Measurements from ENCODE around the gene ZC3HAV1.

Gene ZC3HAV1

GRCh38 chr7:139139150-139139549 lies 29.6 kb upstream of the ZC3HAV1 start:
- TF ChIP-seq REST (IDR thresholded peaks at IDR 0.05; ENCODE audit: low read depth) (no peak), FOXM1 (IDR thresholded peaks at IDR 0.05; ENCODE audit: borderline replicate concordance, low read depth) (no peak), RAD21 (IDR thresholded peaks at IDR 0.05; ENCODE audit: low read depth) (no peak)

- TF ChIP-seq FOXM1 (IDR thresholded peaks at IDR 0.05; ENCODE audit: borderline replicate concordance, low read depth) (no peak), REST (IDR thresholded peaks at IDR 0.05; ENCODE audit: low read depth) (no peak), EP300 (IDR thresholded peaks at IDR 0.05; ENCODE audit: borderline replicate concordance) (no peak), USF1 (IDR thresholded peaks at IDR 0.05) (peak; percentile 66), RAD21 (IDR thresholded peaks at IDR 0.05; ENCODE audit: low read depth) (0 out of 2 replicates have a peak, but pooled peaks have one; percentile 17), CEBPB (IDR thresholded peaks at IDR 0.05) (no peak), EGR1 (IDR thresholded peaks at IDR 0.05) (no peak), CREB1 (IDR thresholded peaks at IDR 0.05; ENCODE audit: low read depth) (no peak), YY1 (IDR thresholded peaks at IDR 0.05; ENCODE audit: low read depth) (peak; percentile 65), TCF12 (IDR thresholded peaks at IDR 0.05; ENCODE audit: low read depth) (peak; percentile 72), NFIC (IDR thresholded peaks at IDR 0.05) (0 out of 2 replicates have a peak, but pooled peaks have one; percentile 11), TAF1 (IDR thresholded peaks at IDR 0.05; ENCODE audit: low read depth) (peak; percentile 95), TEAD4 (IDR thresholded peaks at IDR 0.05) (peak; percentile 30; the same call in 1 of the 2 replicates), ZBTB7A (IDR thresholded peaks at IDR 0.05; ENCODE audit: low read depth) (no peak), MAX (IDR thresholded peaks at IDR 0.05) (peak; percentile 96)
These were observed 24.0 kb upstream of the ZC3HAV1 start for GRCh38 chr7:139133335-139134139.

- TF ChIP-seq MAX (IDR thresholded peaks at IDR 0.05) = no peak
- no peak for TF ChIP-seq CEBPB (IDR thresholded peaks at IDR 0.05)
- no peak for TF ChIP-seq RAD21 (IDR thresholded peaks at IDR 0.05; ENCODE audit: low read depth)
- no peak for TF ChIP-seq REST (IDR thresholded peaks at IDR 0.05; ENCODE audit: low read depth)
- TF ChIP-seq USF1 (IDR thresholded peaks at IDR 0.05) = no peak
- TF ChIP-seq TCF12 (IDR thresholded peaks at IDR 0.05; ENCODE audit: low read depth) = no peak
- TF ChIP-seq EGR1 (IDR thresholded peaks at IDR 0.05) = no peak
- TF ChIP-seq YY1 (IDR thresholded peaks at IDR 0.05; ENCODE audit: low read depth) = no peak
- no peak for TF ChIP-seq TEAD4 (IDR thresholded peaks at IDR 0.05)
- no peak for TF ChIP-seq FOXM1 (IDR thresholded peaks at IDR 0.05; ENCODE audit: borderline replicate concordance, low read depth)
- TF ChIP-seq EP300 (IDR thresholded peaks at IDR 0.05; ENCODE audit: borderline replicate concordance) = no peak
- TF ChIP-seq CREB1 (IDR thresholded peaks at IDR 0.05; ENCODE audit: low read depth) = no peak
- no peak for TF ChIP-seq ZBTB7A (IDR thresholded peaks at IDR 0.05; ENCODE audit: low read depth)
- no peak for TF ChIP-seq TAF1 (IDR thresholded peaks at IDR 0.05; ENCODE audit: low read depth)
- TF ChIP-seq NFIC (IDR thresholded peaks at IDR 0.05) = no peak
These were observed 23.4 kb upstream of the ZC3HAV1 start for GRCh38 chr7:139132887-139133286.

- no peak for TF ChIP-seq MAX (IDR thresholded peaks at IDR 0.05)
These were observed 22.1 kb upstream of the ZC3HAV1 start for GRCh38 chr7:139131601-139132041.
